B cell (primary cell): ENCODE data around the gene MMP23B. TPM values are rescaled to one million over a fixed set of nuclear protein-coding genes. Genes with fewer than 3 reads are reported as not detected.

ENCODE experiments used
- ATAC-seq: fragments of 200-7000 bp; cut with Tn5 transposase; one replicate; pipeline ENCODE4 v1.10.0; 2021; ENCODE audit warnings: low read depth, mild to moderate bottlenecking, moderate number of reproducible peaks, moderate library complexity
- CTCF ChIA-PET: fragments of 350-600 bp; sonication (Branson Sonifier 250); formaldehyde crosslinking; loops from one replicate; lab custom pipeline; 2021; ENCODE audit warnings: antibody characterized with exemption, inconsistent platforms; lab: Charles Lee
- POLR2A ChIA-PET: fragments of 350-600 bp; sonication (Branson Sonifier 250); formaldehyde crosslinking; loops from one replicate; lab custom pipeline; 2021; ENCODE audit warnings: antibody characterized with exemption; lab: Charles Lee
- DNase-seq: peaks from one replicate; pipeline ENCODE4 v3.0.0; 2013
- H2AFZ ChIP-seq: 2 replicates; pipeline ENCODE4 v1.6.1; 2012; ENCODE audit warnings: mild to moderate bottlenecking, low read depth, low read length; ENCODE audit not compliant: insufficient read depth, poor library complexity, severe bottlenecking
- H3K27ac ChIP-seq, 2 donors: 1 replicate in 1 of 2; 2 replicates in 1 of 2; pipeline ENCODE4 v1.5.1; 2012 to 2013; ENCODE audit warnings: low read length in 2 of 2, mild to moderate bottlenecking in 2 of 2, moderate library complexity in 1 of 2
- H3K27me3 ChIP-seq, 4 experiments: fragments of 200-600 bp in 1 of 4; sonication (generic) in 1 of 4; replicated peaks in 1 of 4; 1 replicate in 2 of 4; 2 replicates in 2 of 4; pipeline versions ENCODE4 v1.6.1 to v1.7.0; 2013 to 2016; ENCODE audit warnings: low read length in 3 of 4, mild to moderate bottlenecking in 2 of 4, mixed read lengths in 1 of 4, moderate library complexity in 1 of 4; ENCODE audit not compliant: insufficient read depth in 4 of 4, control insufficient read depth in 3 of 4; ENCODE audit errors: control extremely low read depth in 1 of 4
- H3K36me3 ChIP-seq, 2 experiments: replicated peaks in 1 of 2; 1 replicate in 1 of 2; 2 replicates in 1 of 2; pipeline versions ENCODE4 v1.6.1 to v1.7.1; 2013; ENCODE audit warnings: low read length in 1 of 2; ENCODE audit not compliant: insufficient read depth in 2 of 2, control insufficient read depth in 1 of 2; ENCODE audit errors: control extremely low read depth in 1 of 2, extremely low read depth in 1 of 2
- H3K4me1 ChIP-seq, 2 donors: fragments of 200-600 bp in 1 of 2; sonication (generic) in 1 of 2; 1 replicate in 1 of 2; 2 replicates in 1 of 2; pipeline versions ENCODE4 v1.5.1 to v1.6.1; 2013 to 2017; ENCODE audit warnings: low read length in 2 of 2; ENCODE audit not compliant: control insufficient read depth in 2 of 2, insufficient read depth in 2 of 2
- H3K4me2 ChIP-seq: replicated peaks from 2 replicates; pipeline ENCODE3; 2012; ENCODE audit warnings: mild to moderate bottlenecking, low read depth, low read length; ENCODE audit not compliant: poor library complexity, severe bottlenecking
- H3K4me3 ChIP-seq, 5 experiments: fragments of 200-600 bp in 1 of 5; sonication (generic) in 1 of 5; 1 replicate in 3 of 5; 2 replicates in 2 of 5; pipeline versions ENCODE4 v1.5.1 to v1.7.0; 2011 to 2016; ENCODE audit warnings: low read length in 4 of 5, mild to moderate bottlenecking in 4 of 5, low read depth in 2 of 5, control low read depth in 1 of 5, moderate library complexity in 1 of 5; ENCODE audit not compliant: insufficient read depth in 1 of 5; ENCODE audit errors: control extremely low read depth in 1 of 5, extremely low read depth in 1 of 5
- H3K79me2 ChIP-seq: fragments of 200-600 bp; sonication (generic); one replicate; pipeline ENCODE4 v1.6.0; 2016; ENCODE audit warnings: low read length; ENCODE audit not compliant: control insufficient read depth, insufficient read depth
- H3K9ac ChIP-seq: fragments of 200-600 bp; sonication (generic); 2 replicates; pipeline ENCODE4 v1.6.1; 2017; ENCODE audit warnings: mild to moderate bottlenecking, low read length, moderate library complexity
- H3K9me3 ChIP-seq, 3 donors: one replicate each; pipeline versions ENCODE4 v1.6.1 to v1.7.1; 2013; ENCODE audit warnings: low read length in 2 of 3; ENCODE audit not compliant: control insufficient read depth in 2 of 3, insufficient read depth in 1 of 3; ENCODE audit errors: control extremely low read depth in 1 of 3
- H4K20me1 ChIP-seq: 2 replicates; pipeline ENCODE4 v1.6.0; 2012; ENCODE audit warnings: mild to moderate bottlenecking, low read length; ENCODE audit not compliant: insufficient read depth, control insufficient read depth, poor library complexity, severe bottlenecking
- H3K27ac Mint-ChIP-seq: one replicate; pipeline ENCODE4 v1.8.0; 2021; ENCODE audit warnings: mixed read lengths
- H3K27me3 Mint-ChIP-seq: one replicate; pipeline ENCODE4 v1.8.0; 2021; ENCODE audit warnings: mixed read lengths
- H3K4me1 Mint-ChIP-seq: one replicate; pipeline ENCODE4 v1.8.0; 2021; ENCODE audit warnings: mixed read lengths
- H3K4me3 Mint-ChIP-seq: one replicate; pipeline ENCODE4 v1.8.0; 2021; ENCODE audit warnings: mixed read lengths
- H3K9me3 Mint-ChIP-seq: one replicate; pipeline ENCODE4 v1.8.0; 2022; ENCODE audit warnings: mixed read lengths; ENCODE audit not compliant: insufficient read depth
- CTCF ChIP-seq: fragments of 200-600 bp; IDR thresholded peaks from one replicate; pipeline ENCODE4 v1.8.0; 2022; ENCODE audit warnings: antibody characterized with exemption, mild to moderate bottlenecking
- EZH2 ChIP-seq: IDR thresholded peaks from 2 replicates; pipeline ENCODE4 v1.6.1; 2012; ENCODE audit warnings: borderline replicate concordance, low read depth, mild to moderate bottlenecking, moderate library complexity, low read length; ENCODE audit not compliant: insufficient read depth, poor library complexity, severe bottlenecking
- WGBS: methylation state at CpG from one replicate; pipeline ENCODE4 v1.1.5; 2013; ENCODE audit warnings: missing lambda C conversion rate; ENCODE audit not compliant: insufficient coverage; 5-methylcytosine and 5-hydroxymethylcytosine counted together
- intact Hi-C: fragments of 100-400 bp; cut with micrococcal nuclease; formaldehyde crosslinking; loops from one replicate; pipeline ENCODE4 v1.10.0; 2022
- polyA plus RNA-seq: library from polyadenylated mRNA; depleted of rRNA; stranded (reverse); fragments of >200 nt; gene quantifications from 2 replicates; pipeline ENCODE4 v1.2.3, GENCODE V29; 2012
- total RNA-seq, 2 donors: library from RNA; stranded (reverse); fragments of 120-200 nt in 1 of 2; gene quantifications; 1 replicate in 1 of 2; 2 replicates in 1 of 2; pipeline versions ENCODE4 v1.2.3 to v1.2.4, GENCODE V29; 2013 to 2022

MMP23B gene
- total and polyA plus RNA-seq, 2 donors (not counting 1 experiment from before 2014, with no cell fraction given) = 1.0 to 1.7 TPM

GRCh38 chr1:1625824-1626206 is 6.2 kb upstream of the MMP23B start:
- DNase-seq = no peak
- intact Hi-C loops = no loop called here

More at GRCh38 chr1:1625824-1626206, 6.2 kb upstream of the MMP23B start:
- no peak for ATAC-seq
- Histone ChIP-seq H3K79me2 (no peaks in the 10 kb centered on the region), H3K4me1 (peaks cover 4 to 12% of the 10 kb centered on the region in 2 donors), H3K36me3 (no peaks in the 10 kb centered on the region), H3K9me3 (no peaks in the 10 kb centered on the region), H3K9ac (no peak overlapping the region), H2AFZ (no peak overlapping the region), H3K27me3 (no peaks in the 10 kb centered on the region), H3K4me3 (no peak overlapping the region), H4K20me1 (peaks cover 5% of the 10 kb centered on the region), H3K27ac (no peak overlapping the region), H3K4me2 (no peak overlapping the region)
- ChIA-PET CTCF (interaction anchor here (0.6 kb wide), 1 partner anchor 55 kb away, joined by 3 read pairs; no protein-coding TSS in a partner anchor), POLR2A (no interaction called here)
- Mint-ChIP-seq H3K4me3 (no peak overlapping the region), H3K4me1 (peaks cover 4% of the 10 kb centered on the region), H3K9me3 (no peaks in the 10 kb centered on the region), H3K27me3 (peaks cover 3% of the 10 kb centered on the region), H3K27ac (no peak overlapping the region)
- no peak for TF ChIP-seq EZH2
- no peak for TF ChIP-seq CTCF
- WGBS = 93% methylated on average over 8 of the region's 8 CpGs
